ENCODE measurements around the gene RCAN3.

Gene RCAN3

DNA sequence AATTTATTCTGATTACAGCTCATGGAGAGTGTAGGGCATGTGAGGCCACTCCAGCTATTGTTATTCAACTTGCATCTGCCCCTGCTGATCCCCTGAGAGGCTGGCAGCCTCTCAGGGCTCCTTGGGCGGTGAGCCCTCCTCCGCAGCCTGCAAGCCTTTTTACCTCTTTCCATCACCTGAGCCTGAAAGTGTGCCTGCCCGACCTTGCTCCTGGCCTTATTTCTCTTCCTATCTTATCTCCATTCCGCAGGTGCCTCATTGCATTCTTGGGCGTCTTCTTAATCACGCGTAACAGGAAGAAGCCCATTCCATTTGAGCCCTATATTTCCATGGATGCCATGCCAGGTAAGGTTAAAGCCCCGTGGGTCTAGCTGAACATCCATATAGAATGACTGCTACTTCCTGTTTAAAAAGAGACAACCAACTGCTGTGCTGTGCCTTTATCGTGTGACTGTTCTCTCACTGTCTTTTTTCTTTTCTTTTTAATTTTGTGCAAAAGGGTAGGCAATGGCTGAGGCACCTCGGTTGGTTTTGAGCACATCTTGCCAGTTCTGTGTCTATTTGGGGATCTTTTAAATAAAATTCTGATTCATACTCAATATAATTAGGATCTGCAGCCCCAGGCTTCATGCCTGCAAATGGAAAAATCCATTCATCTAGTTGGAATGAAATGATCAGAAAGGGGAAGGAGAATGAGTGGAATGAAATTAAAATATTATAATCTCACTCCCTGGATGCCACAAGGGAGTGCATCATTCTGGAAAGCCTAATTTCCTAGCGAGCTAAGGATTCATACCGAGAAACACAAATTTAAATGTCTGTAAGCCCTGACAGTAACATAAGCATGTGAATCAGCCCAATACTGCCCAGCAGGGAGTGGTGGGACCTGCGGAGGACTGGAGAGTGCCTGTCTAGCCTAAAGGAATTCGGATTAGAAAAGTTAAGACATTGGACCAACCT, 38.6 kb upstream of the RCAN3 start:
- no peak for DNase-seq (ENCODE audit: low spot score)
- Histone ChIP-seq H3K27ac (no peak overlapping the region), H3K4me3 (no peak overlapping the region)
- TF ChIP-seq CTCF (IDR thresholded peaks at IDR 0.05) = no peak

- DNase-seq (ENCODE audit: low spot score) = no peak
- TF ChIP-seq CTCF (IDR thresholded peaks at IDR 0.05) = no peak
- Histone ChIP-seq H3K27ac (no peak overlapping the region), H3K4me3 (no peak overlapping the region)
Observed at GRCh38 chr1:24465099-24465498, 37.5 kb upstream of the RCAN3 start.

GRCh38 chr1:24465638-24466037, 37.0 kb upstream of the RCAN3 start:
- no peak overlapping the region for H3K4me3 ChIP-seq
- no peak for DNase-seq (ENCODE audit: low spot score)

GRCh38 chr1:24468685-24469316, 33.8 kb upstream of the RCAN3 start:
- Histone ChIP-seq H3K27ac (no peak overlapping the region), H3K4me3 (no peak overlapping the region)
- no peak for TF ChIP-seq CTCF (IDR thresholded peaks at IDR 0.05)
- no peak for DNase-seq (ENCODE audit: low spot score)

More at GRCh38 chr1:24465638-24466037, 37.0 kb upstream of the RCAN3 start:
- no peak overlapping the region for H3K27ac ChIP-seq
- no peak for TF ChIP-seq CTCF (IDR thresholded peaks at IDR 0.05)

DNA sequence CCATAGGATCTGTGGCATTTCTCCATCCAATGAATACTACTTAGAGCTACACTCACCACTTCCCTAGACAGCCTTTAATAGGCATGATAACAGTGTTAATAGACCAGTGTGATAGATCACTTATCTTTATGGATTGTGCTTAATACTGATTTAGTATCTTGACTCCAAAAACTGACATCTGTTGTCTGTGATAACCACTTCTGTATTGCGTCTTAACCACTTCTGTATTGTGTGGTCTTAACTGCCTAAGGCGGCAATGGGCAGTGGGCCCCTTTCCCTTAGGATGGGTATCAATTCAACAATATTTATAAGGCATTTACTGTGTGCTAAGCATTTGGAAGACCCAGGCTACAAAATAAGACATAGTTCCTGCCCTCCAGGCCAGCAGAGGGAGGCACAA, 32.0 kb upstream of the RCAN3 start:
- DNase-seq (ENCODE audit: low spot score) = no peak
- TF ChIP-seq CTCF (IDR thresholded peaks at IDR 0.05) = no peak
- Histone ChIP-seq H3K27ac (no peak overlapping the region), H3K4me3 (no peak overlapping the region)

- no peak for DNase-seq (ENCODE audit: low spot score)
- H3K4me3 ChIP-seq = no peak overlapping the region
- no peak for TF ChIP-seq CTCF (IDR thresholded peaks at IDR 0.05)
- no peak overlapping the region for H3K27ac ChIP-seq
Observed at GRCh38 chr1:24472527-24473251, 29.9 kb upstream of the RCAN3 start.

All from coronary artery (tissue), 2 donors.